Calu3 (cell line): ENCODE measurements around the gene CFAP20DC. TPM values are rescaled to one million over a fixed set of nuclear protein-coding genes. Genes with fewer than 3 reads are reported as not detected.

ENCODE experiments used
- BruUV-seq: library from RNA; stranded (reverse); fragments of 400-500 nt; replicated peaks from 2 replicates; lab custom pipeline; 2021; lab: Mats Ljungman, UMichigan
- CTCF ChIA-PET: fragments of 300-600 bp; sonication (Branson Sonifier 250); formaldehyde crosslinking; loops from one replicate; lab custom pipeline; 2022; ENCODE audit warnings: antibody characterized with exemption; lab: Charles Lee
- DNase-seq: peaks from one replicate; pipeline ENCODE4 v3.0.0; 2022
- H3K27ac Mint-ChIP-seq: one replicate; pipeline ENCODE4 v1.8.0; 2022; ENCODE audit warnings: mixed read lengths; ENCODE audit not compliant: unreplicated experiment
- H3K27me3 Mint-ChIP-seq: one replicate; pipeline ENCODE4 v1.8.0; 2022; ENCODE audit warnings: mixed read lengths; ENCODE audit not compliant: unreplicated experiment
- H3K36me3 Mint-ChIP-seq: one replicate; pipeline ENCODE4 v1.8.0; 2022; ENCODE audit warnings: mild to moderate bottlenecking, moderate library complexity, mixed read lengths; ENCODE audit not compliant: insufficient read depth, unreplicated experiment
- H3K4me1 Mint-ChIP-seq: one replicate; pipeline ENCODE4 v1.8.0; 2022; ENCODE audit warnings: mild to moderate bottlenecking, low read depth, mixed read lengths; ENCODE audit not compliant: unreplicated experiment
- H3K4me3 Mint-ChIP-seq: one replicate; pipeline ENCODE4 v1.8.0; 2022; ENCODE audit warnings: mild to moderate bottlenecking, low read depth, moderate library complexity, mixed read lengths; ENCODE audit not compliant: unreplicated experiment
- H3K9me3 Mint-ChIP-seq: one replicate; pipeline ENCODE4 v1.8.0; 2022; ENCODE audit warnings: low read depth, mixed read lengths; ENCODE audit not compliant: unreplicated experiment
- intact Hi-C: fragments of 100-400 bp; cut with micrococcal nuclease; formaldehyde crosslinking; loops from one replicate; pipeline ENCODE4 v1.10.0; 2022; ENCODE audit not compliant: unreplicated experiment
- total RNA-seq: library from RNA; stranded (reverse); gene quantifications from 2 replicates; pipeline ENCODE4 v1.2.3, GENCODE V29; 2022
- TF ChIP-seq, protein P1 (sequence below): fragments of 200-600 bp; IDR thresholded peaks from one replicate; pipeline ENCODE4 v1.8.0; 2022; ENCODE audit warnings: antibody characterized with exemption; ENCODE audit not compliant: unreplicated experiment

CFAP20DC gene
- total RNA-seq, 1 experiment from 2014 or later = 5.8 TPM

DNA sequence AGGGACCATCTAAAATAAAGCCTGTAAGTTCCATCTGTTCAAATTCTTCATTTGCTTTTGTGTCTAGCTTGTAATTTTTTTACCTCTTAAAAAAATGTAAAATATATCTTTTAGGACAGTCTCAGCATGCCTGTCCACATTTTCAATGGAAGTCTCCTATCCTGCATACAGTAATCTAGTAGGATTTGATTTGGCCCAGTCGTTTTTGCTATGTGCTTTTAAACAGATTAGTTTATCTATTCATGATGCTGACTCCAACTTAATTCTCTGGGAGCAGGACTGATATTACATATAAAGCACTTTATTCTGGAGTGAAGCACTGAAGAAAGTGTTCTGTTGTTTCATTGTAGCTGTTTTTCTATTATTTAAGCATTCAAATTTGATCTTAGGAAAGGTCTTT is 38.9 kb upstream of the CFAP20DC start:
- no TSS peak for BruUV-seq
- H3K27ac Mint-ChIP-seq = no peak overlapping the region
- H3K27me3 Mint-ChIP-seq = no peaks in the 10 kb centered on the region
- no peak overlapping the region for H3K4me3 Mint-ChIP-seq
- CTCF ChIA-PET = no interaction called here
- no peaks in the 10 kb centered on the region for H3K36me3 Mint-ChIP-seq
- H3K9me3 Mint-ChIP-seq = no peaks in the 10 kb centered on the region
- intact Hi-C loops = no loop called here
- H3K4me1 Mint-ChIP-seq = no peaks in the 10 kb centered on the region
- TF ChIP-seq, protein P1, sequence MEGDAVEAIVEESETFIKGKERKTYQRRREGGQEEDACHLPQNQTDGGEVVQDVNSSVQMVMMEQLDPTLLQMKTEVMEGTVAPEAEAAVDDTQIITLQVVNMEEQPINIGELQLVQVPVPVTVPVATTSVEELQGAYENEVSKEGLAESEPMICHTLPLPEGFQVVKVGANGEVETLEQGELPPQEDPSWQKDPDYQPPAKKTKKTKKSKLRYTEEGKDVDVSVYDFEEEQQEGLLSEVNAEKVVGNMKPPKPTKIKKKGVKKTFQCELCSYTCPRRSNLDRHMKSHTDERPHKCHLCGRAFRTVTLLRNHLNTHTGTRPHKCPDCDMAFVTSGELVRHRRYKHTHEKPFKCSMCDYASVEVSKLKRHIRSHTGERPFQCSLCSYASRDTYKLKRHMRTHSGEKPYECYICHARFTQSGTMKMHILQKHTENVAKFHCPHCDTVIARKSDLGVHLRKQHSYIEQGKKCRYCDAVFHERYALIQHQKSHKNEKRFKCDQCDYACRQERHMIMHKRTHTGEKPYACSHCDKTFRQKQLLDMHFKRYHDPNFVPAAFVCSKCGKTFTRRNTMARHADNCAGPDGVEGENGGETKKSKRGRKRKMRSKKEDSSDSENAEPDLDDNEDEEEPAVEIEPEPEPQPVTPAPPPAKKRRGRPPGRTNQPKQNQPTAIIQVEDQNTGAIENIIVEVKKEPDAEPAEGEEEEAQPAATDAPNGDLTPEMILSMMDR = no peak
- DNase-seq = no peak

DNA sequence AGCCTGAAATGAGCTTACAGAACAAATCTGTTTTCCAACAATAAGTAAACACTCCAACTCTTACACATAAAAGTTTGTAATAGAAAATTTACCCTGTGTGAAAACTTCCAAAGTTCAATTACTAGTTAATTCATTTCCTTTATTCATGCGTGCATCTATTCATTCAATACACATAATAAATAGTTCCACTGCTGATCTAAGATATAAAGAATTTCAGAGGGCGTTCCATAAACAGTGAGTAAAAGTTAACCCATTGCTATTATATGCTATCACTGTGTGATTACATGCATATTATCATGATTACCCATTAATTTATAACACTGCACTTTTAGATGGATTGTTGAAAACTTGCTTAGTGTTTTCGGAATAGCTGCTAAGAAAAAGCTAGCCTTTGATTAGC is 36.2 kb upstream of the CFAP20DC start:
- Mint-ChIP-seq H3K4me1 (no peaks in the 10 kb centered on the region), H3K9me3 (no peaks in the 10 kb centered on the region), H3K27me3 (no peaks in the 10 kb centered on the region), H3K4me3 (no peak overlapping the region), H3K36me3 (no peaks in the 10 kb centered on the region), H3K27ac (no peak overlapping the region)
- intact Hi-C loops = no loop called here
- TF ChIP-seq, protein P1 = no peak
- DNase-seq = no peak
- CTCF ChIA-PET = no interaction called here
- BruUV-seq = no TSS peak

DNA sequence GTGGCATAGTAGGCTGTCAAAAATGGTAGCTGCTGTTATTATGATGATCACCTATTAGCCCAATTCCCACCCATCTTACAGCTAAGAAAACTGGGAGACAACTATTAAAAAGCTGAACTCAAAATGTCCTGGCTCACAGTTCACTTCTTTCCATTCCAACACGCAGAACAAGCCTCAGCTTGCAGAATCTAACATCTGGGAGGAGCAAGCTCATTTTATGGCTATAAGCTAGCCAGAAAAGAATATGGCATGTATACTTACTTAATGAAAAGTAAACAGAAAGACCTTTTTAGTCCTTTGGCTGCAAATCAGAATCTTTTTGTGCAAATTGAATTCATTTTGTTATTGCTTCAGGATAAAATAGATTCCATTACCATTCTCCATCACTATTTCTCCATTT is 34.8 kb upstream of the CFAP20DC start:
- TF ChIP-seq, protein P1 = no peak
- Mint-ChIP-seq H3K4me3 (no peak overlapping the region), H3K36me3 (no peaks in the 10 kb centered on the region), H3K27ac (no peak overlapping the region), H3K4me1 (no peaks in the 10 kb centered on the region), H3K27me3 (no peaks in the 10 kb centered on the region), H3K9me3 (no peaks in the 10 kb centered on the region)
- intact Hi-C loops = no loop called here
- no TSS peak for BruUV-seq
- no peak for DNase-seq
- CTCF ChIA-PET = no interaction called here

DNA sequence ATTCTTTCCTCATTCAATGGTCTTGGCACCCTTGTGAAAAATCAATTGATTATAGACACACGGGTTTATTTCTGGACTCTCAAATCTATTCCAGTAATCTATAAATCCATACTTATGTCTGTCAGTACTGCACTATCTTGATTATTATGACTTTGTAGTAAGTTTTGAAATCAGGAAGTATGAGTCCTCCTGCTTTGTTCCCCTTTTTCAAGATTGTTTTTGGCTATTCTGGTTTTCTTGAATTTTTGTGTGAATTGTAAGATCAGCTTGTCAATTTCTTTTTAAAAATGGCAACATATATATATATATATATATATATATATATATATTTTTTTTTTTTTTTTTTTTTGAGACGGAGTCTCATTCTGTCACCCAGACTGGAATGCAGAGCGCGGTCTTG is 32.3 kb upstream of the CFAP20DC start:
- Mint-ChIP-seq H3K27me3 (no peaks in the 10 kb centered on the region), H3K9me3 (no peaks in the 10 kb centered on the region), H3K4me3 (no peak overlapping the region), H3K4me1 (no peaks in the 10 kb centered on the region), H3K27ac (no peak overlapping the region), H3K36me3 (no peaks in the 10 kb centered on the region)
- intact Hi-C loops = no loop called here
- TF ChIP-seq, protein P1 = no peak
- no TSS peak for BruUV-seq
- CTCF ChIA-PET = no interaction called here
- DNase-seq = no peak
